GM23338 (cell line): ENCODE results near the gene TNFAIP8L1.

Source experiments
- EZH2 ChIP-seq: fragments of 200-600 bp; sonication (generic); IDR thresholded peaks from one replicate; pipeline ENCODE4 v1.8.0; 2017; ENCODE audit warnings: antibody characterized with exemption, mild to moderate bottlenecking, low read depth; ENCODE audit not compliant: unreplicated experiment
- POLR2AphosphoS5 ChIP-seq: IDR thresholded peaks from 2 replicates; pipeline ENCODE4 v1.6.1; 2016; ENCODE audit warnings: antibody characterized with exemption, low read depth
- TF ChIP-seq, protein P1 (sequence below), 2 experiments: fragments of 200-600 bp in 1 of 2; sonication (generic) in 1 of 2; conservative IDR thresholded peaks; 2 replicates each; pipeline versions ENCODE4 v1.5.1 to v1.6.1; 2016 to 2017; ENCODE audit warnings: antibody characterized with exemption in 2 of 2, low read depth in 2 of 2, mild to moderate bottlenecking in 2 of 2, moderate library complexity in 1 of 2
- TF ChIP-seq, protein P2 (sequence below): IDR thresholded peaks from one replicate; pipeline ENCODE4 v1.6.1; 2018; ENCODE audit warnings: antibody characterized with exemption; ENCODE audit not compliant: unreplicated experiment

DNA sequence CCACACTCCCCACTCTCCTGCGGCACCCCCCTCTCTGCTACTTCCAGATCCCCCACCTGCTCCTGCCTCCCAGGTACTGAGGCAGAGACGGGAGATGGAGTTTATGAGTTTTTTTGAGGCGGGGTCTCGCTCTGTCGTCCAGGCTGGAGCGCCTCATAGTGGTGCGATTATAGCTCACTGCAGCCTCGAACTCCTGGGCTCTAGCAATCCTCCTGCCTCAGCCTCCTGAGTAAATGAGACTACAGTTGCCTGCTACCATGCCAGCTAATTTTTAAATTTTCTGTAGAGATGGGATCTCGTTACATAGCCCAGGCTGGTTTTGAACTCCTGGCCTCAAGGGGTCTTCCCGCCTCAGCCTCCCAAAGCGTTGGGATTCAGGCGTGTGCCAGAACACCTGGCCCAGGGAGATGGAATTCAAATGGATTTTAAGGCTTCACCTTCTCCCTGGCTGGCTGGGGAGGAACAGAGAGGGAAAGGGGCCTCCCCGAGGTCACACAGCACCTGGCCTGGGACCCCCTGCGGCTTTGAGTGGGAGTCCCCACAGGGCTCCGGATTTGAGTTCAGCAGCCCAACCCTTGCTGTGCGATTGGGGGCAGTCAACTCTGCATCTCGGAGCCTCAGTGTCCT lies 19.5 kb upstream of the TNFAIP8L1 start:
- TF ChIP-seq, protein P1, sequence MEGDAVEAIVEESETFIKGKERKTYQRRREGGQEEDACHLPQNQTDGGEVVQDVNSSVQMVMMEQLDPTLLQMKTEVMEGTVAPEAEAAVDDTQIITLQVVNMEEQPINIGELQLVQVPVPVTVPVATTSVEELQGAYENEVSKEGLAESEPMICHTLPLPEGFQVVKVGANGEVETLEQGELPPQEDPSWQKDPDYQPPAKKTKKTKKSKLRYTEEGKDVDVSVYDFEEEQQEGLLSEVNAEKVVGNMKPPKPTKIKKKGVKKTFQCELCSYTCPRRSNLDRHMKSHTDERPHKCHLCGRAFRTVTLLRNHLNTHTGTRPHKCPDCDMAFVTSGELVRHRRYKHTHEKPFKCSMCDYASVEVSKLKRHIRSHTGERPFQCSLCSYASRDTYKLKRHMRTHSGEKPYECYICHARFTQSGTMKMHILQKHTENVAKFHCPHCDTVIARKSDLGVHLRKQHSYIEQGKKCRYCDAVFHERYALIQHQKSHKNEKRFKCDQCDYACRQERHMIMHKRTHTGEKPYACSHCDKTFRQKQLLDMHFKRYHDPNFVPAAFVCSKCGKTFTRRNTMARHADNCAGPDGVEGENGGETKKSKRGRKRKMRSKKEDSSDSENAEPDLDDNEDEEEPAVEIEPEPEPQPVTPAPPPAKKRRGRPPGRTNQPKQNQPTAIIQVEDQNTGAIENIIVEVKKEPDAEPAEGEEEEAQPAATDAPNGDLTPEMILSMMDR (conservative IDR thresholded peaks at IDR 0.05; ENCODE audit: low read depth in 2 of 2), result peak; percentile 18 to 24; a peak in 2 of 4 replicates
- TF ChIP-seq EZH2 (no peak), POLR2AphosphoS5 (no peak)
- TF ChIP-seq, protein P2, sequence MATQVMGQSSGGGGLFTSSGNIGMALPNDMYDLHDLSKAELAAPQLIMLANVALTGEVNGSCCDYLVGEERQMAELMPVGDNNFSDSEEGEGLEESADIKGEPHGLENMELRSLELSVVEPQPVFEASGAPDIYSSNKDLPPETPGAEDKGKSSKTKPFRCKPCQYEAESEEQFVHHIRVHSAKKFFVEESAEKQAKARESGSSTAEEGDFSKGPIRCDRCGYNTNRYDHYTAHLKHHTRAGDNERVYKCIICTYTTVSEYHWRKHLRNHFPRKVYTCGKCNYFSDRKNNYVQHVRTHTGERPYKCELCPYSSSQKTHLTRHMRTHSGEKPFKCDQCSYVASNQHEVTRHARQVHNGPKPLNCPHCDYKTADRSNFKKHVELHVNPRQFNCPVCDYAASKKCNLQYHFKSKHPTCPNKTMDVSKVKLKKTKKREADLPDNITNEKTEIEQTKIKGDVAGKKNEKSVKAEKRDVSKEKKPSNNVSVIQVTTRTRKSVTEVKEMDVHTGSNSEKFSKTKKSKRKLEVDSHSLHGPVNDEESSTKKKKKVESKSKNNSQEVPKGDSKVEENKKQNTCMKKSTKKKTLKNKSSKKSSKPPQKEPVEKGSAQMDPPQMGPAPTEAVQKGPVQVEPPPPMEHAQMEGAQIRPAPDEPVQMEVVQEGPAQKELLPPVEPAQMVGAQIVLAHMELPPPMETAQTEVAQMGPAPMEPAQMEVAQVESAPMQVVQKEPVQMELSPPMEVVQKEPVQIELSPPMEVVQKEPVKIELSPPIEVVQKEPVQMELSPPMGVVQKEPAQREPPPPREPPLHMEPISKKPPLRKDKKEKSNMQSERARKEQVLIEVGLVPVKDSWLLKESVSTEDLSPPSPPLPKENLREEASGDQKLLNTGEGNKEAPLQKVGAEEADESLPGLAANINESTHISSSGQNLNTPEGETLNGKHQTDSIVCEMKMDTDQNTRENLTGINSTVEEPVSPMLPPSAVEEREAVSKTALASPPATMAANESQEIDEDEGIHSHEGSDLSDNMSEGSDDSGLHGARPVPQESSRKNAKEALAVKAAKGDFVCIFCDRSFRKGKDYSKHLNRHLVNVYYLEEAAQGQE, result no peak
